Measurements from ENCODE around the gene ALDOA.

The ALDOA gene

GRCh38 chr16:30070490-30070889, 4.9 kb downstream of the ALDOA start:
- DNase-seq, result no peak

- peak; percentile 90 for DNase-seq
Observed at GRCh38 chr16:30075503-30076275, 10.1 kb downstream of the ALDOA start, which contains the start of gene PPP4C. Gene PPP4C (plus strand): TSS chr16:30075994. CDS start chr16:30076378, 384 bp downstream.

GRCh38 chr16:30076276-30076791, 10.8 kb downstream of the ALDOA start:
- DNase-seq, result peak; percentile 31

GRCh38 chr16:30077656-30078055, 12.1 kb downstream of the ALDOA start:
- no peak for DNase-seq

- DNase-seq, result no peak
Observed at GRCh38 chr16:30078744-30079143, 13.2 kb downstream of the ALDOA start.

GRCh38 chr16:30079480-30079879, 13.9 kb downstream of the ALDOA start:
- DNase-seq, result no peak

- DNase-seq, result no peak
Observed at GRCh38 chr16:30082545-30083090, 17.1 kb downstream of the ALDOA start.

- DNase-seq, result no peak
Observed at GRCh38 chr16:30083216-30084055, 17.9 kb downstream of the ALDOA start.

- no peak for DNase-seq
Observed at GRCh38 chr16:30084096-30084815, 18.7 kb downstream of the ALDOA start.

GRCh38 chr16:30084816-30085159, 19.2 kb downstream of the ALDOA start:
- DNase-seq, result no peak

GRCh38 chr16:30085247-30085646, 19.7 kb downstream of the ALDOA start:
- DNase-seq, result no peak

- no peak for DNase-seq
Observed at GRCh38 chr16:30085820-30086219, 20.3 kb downstream of the ALDOA start.

GRCh38 chr16:30086291-30087140, 21.0 kb downstream of the ALDOA start:
- no peak for DNase-seq

GRCh38 chr16:30087181-30087898, 21.8 kb downstream of the ALDOA start:
- DNase-seq, result no peak

- DNase-seq, result no peak
Observed at GRCh38 chr16:30088237-30088831, 22.8 kb downstream of the ALDOA start.

GRCh38 chr16:30088832-30089624, 23.5 kb downstream of the ALDOA start:
- no peak for DNase-seq

GRCh38 chr16:30090610-30091331, 25.2 kb downstream of the ALDOA start:
- DNase-seq, result no peak

GRCh38 chr16:30091474-30092372, 26.2 kb downstream of the ALDOA start, which contains the start of gene TBX6:
Gene TBX6 (minus strand): TSS chr16:30091924. CDS start chr16:30091193, 731 bp downstream.
- peak; percentile 93 for DNase-seq
